KOPT-K1 (cell line): Measurements from ENCODE around the gene CNR2.
A peak's percentile ranks its signal among the peaks of the same experiment; 100 is the strongest.
"Not testable (repeated sequence)": the region's sequence is repeated elsewhere in the genome, so short reads cannot be mapped to it uniquely, and the experiment has no call there.

Source experiments
- H3K27ac ChIP-seq: fragments of 200-600 bp; sonication (generic); 2 replicates; pipeline ENCODE4 v1.5.1; 2016; ENCODE audit warnings: antibody characterized with exemption, mild to moderate bottlenecking, low read depth, low read length; ENCODE audit not compliant: poor library complexity, severe bottlenecking
- H3K36me3 ChIP-seq: fragments of 200-600 bp; sonication (generic); 2 replicates; pipeline ENCODE4 v1.5.1; 2017; ENCODE audit warnings: antibody characterized with exemption, mild to moderate bottlenecking, low read length, moderate library complexity; ENCODE audit not compliant: insufficient read depth
- H3K9me3 ChIP-seq: fragments of 200-600 bp; sonication (generic); 2 replicates; pipeline ENCODE4 v1.5.1; 2017; ENCODE audit warnings: antibody characterized with exemption, low read length, mild to moderate bottlenecking; ENCODE audit not compliant: insufficient read depth, poor library complexity, severe bottlenecking

The CNR2 gene

DNA sequence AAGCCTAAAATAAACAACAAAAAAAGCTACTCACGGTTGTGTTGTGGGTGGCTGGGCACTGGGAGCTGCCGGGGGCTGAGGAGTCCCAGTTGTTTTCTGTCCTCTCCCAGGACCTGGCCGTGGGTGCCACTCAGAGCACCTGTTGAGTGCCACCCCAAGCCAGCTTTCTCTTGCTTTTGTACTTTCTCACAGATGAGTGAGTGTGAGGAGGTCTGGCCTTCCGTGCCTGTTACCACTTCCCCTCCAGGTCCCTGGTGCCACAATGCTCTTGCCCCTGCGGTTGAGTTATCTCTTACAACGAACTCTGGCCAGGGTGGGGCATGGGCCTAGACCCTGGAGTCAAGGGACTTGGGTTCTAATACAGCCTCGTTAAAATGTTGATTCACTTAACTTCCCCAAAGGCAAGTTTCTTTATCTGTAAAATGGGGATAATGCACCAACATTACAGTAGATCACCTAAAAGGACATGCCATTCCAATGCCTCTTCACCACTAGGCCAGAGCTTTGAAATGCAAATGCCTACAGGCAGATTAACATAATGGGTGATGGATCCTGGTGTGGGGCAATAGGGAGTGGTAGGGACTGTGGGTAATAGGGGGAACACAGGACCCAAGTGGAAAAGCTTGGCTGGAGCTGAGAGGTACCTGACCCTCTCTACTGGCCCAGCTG is at the start of gene CNR2:
TSS of gene CNR2 (minus strand) at position 151 of the 669 bp plus-strand sequence. CDS start 37,745 bp downstream, outside the sequence.
- Histone ChIP-seq H3K9me3 (no peaks in the 10 kb centered on the region), H3K36me3 (no peaks in the 10 kb centered on the region), H3K27ac (peak within 1 kb of the TSS; percentile 85)

DNA sequence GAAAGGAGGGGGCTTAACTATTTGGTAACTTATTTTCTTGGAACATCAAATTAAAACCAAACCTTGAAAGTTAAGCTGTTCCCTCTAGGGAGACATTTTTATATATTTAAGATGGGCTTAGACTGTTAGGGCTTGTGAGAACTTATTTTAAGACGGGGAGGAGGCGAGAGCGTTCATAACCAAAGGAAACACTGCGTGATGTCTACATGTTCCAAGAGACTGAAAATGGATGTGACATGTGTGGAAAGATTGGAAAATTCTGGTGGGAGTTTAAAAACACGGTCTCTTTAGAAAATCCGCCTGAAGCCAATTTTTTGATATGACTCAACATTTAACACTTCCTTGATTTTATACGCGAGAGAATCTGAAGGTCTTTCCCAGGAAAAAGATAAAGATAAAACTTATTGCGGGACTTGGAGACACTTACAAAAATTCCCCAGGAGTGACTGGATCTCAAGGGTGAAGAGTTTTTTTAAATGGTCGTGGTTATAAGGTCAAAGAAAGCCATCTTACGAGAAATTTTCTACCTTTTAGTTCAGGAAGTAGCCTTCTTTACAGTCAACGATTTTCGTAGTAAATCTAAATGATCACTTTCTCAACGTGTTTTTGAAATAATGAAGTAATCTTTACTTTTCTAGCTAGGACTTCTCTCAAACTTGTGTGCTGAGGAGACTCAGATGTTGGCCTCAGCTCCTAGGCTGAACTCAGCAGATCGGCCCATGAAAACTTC is 47.3 kb upstream of the CNR2 start:
- Histone ChIP-seq H3K9me3 (no peaks in the 10 kb centered on the region), H3K36me3 (peaks cover 44% of the 10 kb centered on the region), H3K27ac (peak overlapping the region; percentile 100)

DNA sequence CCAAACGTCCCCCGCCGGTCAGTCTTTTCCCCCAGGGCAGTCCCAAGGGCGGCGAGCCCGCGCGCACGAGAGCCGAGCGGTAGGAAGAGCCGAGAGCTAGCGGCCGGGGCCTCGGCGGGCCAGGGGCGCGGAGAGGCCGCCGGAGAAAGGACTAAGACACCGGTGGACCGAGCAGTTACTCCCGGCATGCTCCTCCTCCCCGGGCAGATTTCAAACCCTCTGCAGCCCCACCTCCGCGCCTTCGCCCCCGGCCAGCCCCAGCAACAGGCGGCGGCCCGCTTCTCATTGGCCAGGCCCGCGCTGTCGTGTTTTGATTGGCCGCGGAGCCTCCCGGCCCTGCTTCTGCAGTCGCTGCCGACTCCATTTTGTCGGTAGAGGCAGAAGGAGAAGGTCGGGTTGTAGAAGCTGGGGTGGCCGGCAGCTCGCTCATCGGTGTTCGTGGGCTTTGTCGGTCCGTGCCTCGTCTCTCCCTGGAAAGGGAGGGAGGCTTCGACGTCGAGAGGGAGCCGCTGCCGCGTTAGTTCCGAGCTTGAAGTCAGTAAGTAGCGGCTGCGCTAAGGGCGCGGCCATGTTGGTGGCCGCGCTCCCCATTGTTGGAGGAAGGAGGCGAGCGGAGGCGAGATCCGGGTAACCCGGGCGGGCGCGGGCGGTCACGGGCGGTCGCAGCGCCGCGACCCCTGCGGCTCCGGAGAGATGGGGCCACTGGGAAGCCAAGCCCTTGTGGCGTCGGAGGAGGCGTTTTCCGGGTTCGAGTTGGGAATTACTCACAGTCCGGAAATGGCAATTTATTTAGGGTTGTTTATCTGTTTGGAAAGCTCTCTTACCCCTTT is 46.5 kb upstream of the CNR2 start, which contains the start of gene PNRC2:
TSS of gene PNRC2 (plus strand) at position 368 of the 830 bp plus-strand sequence. CDS start 1,630 bp downstream, outside the sequence.
- Histone ChIP-seq H3K36me3 (peaks cover 36% of the 10 kb centered on the region), H3K27ac (peak within 1 kb of the TSS; percentile 100), H3K9me3 (no peaks in the 10 kb centered on the region)

DNA sequence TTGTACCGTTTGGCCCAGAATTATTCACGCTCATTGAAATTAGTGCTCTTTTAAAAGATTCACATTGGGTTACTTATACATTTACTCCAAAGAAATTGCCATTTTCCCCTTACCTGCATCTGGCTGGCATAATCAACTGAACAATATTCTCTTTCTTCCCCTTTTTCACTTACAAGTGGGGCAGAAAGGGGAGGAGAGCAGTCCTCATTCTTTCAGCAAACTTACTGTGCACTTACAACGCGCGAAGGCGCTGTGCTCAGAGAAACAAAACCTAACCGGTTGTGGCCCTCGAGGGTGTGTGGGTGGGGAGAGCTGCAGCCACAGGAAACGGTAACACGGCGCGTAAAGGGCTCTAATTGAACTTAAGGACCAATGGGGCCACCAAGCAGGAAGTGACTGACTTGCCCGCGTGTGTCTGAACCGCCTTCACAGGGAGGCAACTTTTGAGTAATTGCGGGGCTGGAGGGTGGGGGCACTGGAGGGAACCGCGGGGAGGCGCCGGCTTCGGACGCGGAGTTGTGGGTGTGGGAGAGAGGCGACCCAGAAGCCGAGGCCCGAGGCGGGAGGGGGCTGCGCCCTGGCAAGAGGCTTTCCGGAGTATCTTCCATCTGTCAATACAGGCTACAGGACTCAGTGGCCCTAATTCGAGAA is 45.8 kb upstream of the CNR2 start:
- H3K27ac ChIP-seq = peak overlapping the region; percentile 100

DNA sequence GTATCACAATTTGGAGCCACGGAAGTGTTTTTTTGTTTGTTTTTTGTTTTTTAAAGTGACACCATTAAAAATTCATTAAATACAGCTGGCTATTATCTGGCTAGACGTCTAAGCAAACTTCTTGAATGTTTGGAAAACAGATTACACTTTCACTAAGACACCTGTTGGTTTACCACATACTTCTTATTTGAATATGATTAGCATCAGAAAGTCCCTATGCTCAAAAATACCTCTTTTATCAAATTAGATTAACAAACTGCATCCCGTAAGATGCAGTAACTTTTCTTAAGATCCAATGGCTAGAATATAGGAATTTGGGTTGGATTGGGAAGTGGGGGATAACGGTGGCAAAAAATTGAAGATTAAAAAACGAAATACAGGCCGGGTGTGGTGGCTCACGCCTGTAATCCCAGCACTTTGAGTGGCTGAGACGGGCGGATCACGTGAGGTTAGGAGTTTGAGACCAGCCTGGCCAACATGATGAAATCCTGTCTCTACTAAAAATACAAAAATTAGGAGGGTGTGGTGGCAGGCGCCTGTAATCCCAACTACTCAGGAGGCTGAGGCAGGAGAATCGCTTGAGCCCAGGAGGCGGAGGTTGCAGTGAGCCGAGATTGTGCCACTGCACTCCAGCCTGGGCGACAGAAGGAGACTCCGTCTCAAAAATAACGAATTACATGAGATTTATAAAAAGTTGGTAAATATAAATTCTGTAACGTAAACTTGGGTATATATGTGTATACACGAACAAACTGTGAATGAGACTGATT is 45.1 kb upstream of the CNR2 start:
- Histone ChIP-seq H3K36me3 (peaks cover 22% of the 10 kb centered on the region), H3K27ac (peak overlapping the region; percentile 100)
- H3K9me3 ChIP-seq = not testable (repeated sequence)

More for the DNA sequence above, 45.8 kb upstream of the CNR2 start:
- H3K9me3 ChIP-seq = no peaks in the 10 kb centered on the region
- H3K36me3 ChIP-seq = peaks cover 29% of the 10 kb centered on the region

DNA sequence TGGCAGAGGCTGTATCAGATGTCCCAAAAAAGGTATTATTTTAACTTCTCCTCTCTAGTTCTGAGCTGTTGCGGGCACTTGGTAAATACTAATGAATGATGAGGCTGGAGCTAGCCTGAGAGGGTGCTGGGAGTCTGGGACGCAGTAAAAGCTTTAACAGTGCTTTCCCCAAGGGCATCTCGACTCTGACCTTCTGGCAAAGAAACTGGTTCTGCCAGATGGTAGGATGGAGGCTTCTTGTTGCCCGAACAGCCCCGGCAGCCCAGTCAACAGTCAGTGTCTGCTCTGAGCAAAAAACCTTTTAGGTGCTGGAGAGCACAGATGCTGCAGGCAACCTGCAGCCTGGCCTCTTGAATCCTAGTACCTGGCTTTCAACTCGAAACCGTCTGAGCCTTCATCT is 43.9 kb upstream of the CNR2 start:
- H3K9me3 ChIP-seq = no peaks in the 10 kb centered on the region
- H3K27ac ChIP-seq = no peak overlapping the region
- peaks cover 17% of the 10 kb centered on the region for H3K36me3 ChIP-seq

DNA sequence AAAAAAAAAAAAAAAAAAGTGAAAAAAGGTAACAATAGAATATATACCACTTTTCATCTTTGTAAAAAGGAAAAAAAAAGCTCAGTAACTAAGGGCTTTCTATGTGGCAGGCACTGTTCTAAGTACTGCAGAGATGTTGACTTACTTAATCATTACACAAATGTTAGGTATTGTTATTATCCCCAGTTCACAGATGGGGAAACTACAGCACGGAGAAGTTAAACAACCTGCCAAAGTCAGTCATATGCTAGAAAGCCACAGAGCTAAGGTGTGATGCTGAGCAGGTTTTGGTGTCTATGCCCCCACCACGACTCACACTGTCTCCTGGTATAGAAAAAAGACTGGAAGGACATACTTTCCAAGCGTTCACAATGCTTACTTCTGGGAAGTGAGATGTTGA is 39.9 kb upstream of the CNR2 start:
- Histone ChIP-seq H3K9me3 (no peaks in the 10 kb centered on the region), H3K36me3 (no peaks in the 10 kb centered on the region), H3K27ac (no peak overlapping the region)

DNA sequence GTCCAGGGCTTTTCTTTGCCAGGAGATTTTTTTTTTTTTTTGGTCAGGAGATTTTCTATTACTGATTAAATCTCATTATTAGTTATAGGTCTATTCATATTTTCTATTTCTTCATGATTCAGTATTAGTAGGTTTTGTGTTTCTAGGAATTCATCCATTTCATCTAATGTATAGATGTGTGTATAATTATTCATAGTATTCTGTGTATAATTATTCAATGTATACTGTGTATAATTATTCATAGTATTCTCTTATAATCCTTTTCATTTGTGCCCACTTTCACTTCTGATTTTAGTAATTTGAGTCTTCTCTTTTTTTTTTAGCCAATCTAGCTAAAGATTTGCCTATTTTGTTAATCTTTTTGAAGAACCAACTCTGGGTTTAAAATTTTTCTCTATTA is 34.2 kb upstream of the CNR2 start:
- Histone ChIP-seq H3K9me3 (peaks cover 10% of the 10 kb centered on the region), H3K27ac (no peak overlapping the region), H3K36me3 (no peaks in the 10 kb centered on the region)

DNA sequence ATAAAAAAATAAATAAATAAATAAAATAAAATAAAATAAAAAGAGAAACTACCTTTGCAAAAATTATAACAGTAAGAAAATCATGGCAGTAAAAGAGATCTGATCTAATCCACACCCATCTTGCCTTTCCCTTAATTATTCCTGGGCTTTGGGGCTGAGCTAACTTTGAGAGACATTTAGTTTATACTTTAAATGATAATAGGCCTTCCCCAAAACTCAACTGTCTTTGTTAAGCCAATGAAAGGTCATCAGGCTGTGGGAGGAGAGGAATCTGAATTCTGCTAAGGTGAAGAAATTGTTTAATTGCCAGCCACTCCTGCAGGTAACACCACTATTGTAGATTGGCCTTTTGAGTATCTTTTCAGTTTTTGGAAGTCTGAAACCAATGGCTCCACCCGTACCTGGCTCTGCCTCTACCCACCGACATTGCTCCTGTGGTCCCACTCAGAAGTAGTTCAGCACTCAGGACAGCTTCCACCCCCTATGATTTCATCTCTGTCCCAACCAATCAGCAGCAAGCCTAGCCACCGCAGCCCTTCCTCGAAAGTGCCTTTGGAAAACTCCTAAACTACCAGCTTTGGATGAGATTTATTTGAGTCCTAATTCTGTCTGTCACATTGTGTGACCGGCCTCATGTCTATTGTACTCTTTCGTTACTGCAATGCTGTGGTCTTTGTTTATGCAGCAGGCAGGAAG is 23.5 kb upstream of the CNR2 start:
- Histone ChIP-seq H3K9me3 (no peaks in the 10 kb centered on the region), H3K36me3 (no peaks in the 10 kb centered on the region), H3K27ac (no peak overlapping the region)

DNA sequence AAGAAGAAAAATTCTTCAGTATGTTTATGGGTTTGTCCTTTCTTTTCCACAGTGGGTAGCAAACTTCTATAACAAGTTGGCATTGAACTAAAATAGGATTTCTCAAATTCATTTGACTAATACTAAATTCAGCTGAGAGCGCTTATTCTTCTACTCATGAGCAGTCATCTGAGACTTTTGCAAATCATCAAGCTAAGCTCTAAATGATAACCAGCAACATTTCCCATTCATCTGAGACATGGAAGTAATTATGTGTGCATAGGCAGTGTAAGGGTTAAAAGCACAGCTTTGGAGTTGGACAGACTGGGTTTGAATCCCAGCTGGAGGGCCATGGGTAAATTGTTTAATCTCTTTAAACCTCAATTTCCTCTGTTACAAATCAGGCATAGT is 18.3 kb upstream of the CNR2 start:
- Histone ChIP-seq H3K27ac (no peak overlapping the region), H3K36me3 (no peaks in the 10 kb centered on the region), H3K9me3 (no peaks in the 10 kb centered on the region)

DNA sequence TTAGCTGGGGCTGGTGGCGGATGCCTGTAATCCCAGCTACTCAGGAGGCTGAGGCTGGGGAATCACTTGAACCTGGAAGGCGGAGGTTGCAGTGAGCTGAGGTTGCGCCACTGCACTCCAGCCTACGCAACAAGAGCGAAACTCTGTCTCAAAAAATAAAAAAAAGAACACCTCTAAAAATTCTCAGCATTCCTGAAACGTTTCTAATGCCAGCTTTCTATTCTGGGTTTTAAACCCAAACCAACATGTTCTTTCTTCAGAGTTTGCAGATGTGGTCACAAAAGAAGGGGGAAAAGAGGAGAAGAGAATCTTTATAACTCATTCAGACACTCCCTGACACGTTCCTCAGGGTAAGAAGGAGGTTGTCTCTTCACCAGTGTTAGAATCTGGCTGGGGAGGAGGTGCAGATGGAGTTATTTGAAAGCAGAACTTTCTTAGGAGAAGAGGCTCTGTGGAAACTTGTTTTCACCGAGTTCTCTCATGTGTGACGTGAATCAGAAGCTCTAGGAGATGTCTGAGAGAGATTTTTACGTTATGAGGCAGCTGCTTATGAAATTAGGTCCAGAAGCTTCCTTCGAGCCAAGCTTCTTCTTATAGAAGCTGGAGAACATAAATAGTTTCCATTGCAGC is 17.8 kb upstream of the CNR2 start:
- Histone ChIP-seq H3K27ac (no peak overlapping the region), H3K36me3 (no peaks in the 10 kb centered on the region), H3K9me3 (no peaks in the 10 kb centered on the region)

DNA sequence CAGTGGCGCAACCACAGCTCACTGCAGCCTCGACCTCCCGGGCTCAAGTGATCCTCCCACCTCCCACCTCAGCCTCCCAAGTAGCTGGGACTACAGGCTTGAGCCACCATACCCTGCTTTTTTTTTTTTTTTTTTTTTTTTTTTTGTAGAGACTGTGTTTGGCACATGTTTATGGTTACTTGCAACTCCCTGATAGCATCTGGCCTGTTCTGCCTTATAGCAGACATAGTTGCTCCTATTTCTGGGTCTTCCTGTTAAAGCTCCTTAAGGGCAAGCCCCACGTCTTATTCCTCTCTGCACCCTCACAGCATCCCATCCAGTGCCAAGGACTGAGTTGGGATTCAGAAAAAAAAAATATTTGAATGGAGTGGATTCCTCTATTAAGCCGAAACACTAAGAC is 17.1 kb upstream of the CNR2 start:
- Histone ChIP-seq H3K36me3 (no peaks in the 10 kb centered on the region), H3K9me3 (no peaks in the 10 kb centered on the region), H3K27ac (no peak overlapping the region)

DNA sequence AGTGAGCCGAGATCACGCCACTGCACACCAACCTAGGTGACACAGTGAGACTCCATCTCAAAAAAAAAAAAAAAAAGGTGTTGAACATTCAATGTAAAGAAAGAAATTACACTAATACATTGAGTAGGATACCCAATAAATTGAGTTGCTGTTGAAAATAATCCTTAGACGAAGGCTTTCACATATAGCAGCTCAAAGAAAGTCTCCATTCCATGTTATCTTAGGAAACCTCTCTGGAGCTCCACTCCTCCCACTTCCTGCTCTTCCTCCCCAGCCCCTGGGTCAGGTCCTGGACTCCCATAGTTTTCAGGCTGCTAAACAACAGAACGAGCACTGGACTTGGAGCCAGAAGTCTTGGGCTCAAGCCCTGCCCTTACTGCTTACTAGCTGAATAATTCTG is 15.6 kb upstream of the CNR2 start:
- no peaks in the 10 kb centered on the region for H3K36me3 ChIP-seq
- no peak overlapping the region for H3K27ac ChIP-seq
- no peaks in the 10 kb centered on the region for H3K9me3 ChIP-seq
